Right lung (tissue), 5 donors: ENCODE data around the gene ATXN1. TPM values are rescaled to one million over a fixed set of nuclear protein-coding genes. Genes with fewer than 3 reads are reported as not detected.
"Not testable (repeated sequence)": the region's sequence is repeated elsewhere in the genome, so short reads cannot be mapped to it uniquely, and the experiment has no call there.

ENCODE experiments used
- DNase-seq, 2 donors: peaks; one replicate each; pipeline ENCODE4 v3.0.0-alpha.2; 2013
- polyA plus RNA-seq, 5 donors: library from polyadenylated mRNA; unstranded; fragments of 120-200 nt; gene quantifications; one replicate each; pipeline versions ENCODE4 v1.2.1 to v1.2.3, GENCODE V29; 2013; ENCODE audit warnings: inconsistent platforms in 1 of 5, low replicate concordance in 1 of 5; ENCODE audit not compliant: insufficient read length in 5 of 5, insufficient read depth in 1 of 5

The ATXN1 gene
- polyA plus RNA-seq, 5 donors: 17.6 to 28.3 (median 25.1) TPM

GRCh38 chr6:16648003-16648402 lies 113.3 kb downstream of the ATXN1 start:
- no peak for DNase-seq

- no peak for DNase-seq
Observed at GRCh38 chr6:16647422-16647821, 113.8 kb downstream of the ATXN1 start.

- DNase-seq: no peak
Observed at GRCh38 chr6:16644540-16645250, 116.6 kb downstream of the ATXN1 start.

- DNase-seq: no peak
Observed at GRCh38 chr6:16639684-16640480, 121.4 kb downstream of the ATXN1 start.

GRCh38 chr6:16637635-16638034 lies 123.6 kb downstream of the ATXN1 start:
- DNase-seq: no peak

- no peak for DNase-seq
Observed at GRCh38 chr6:16635810-16636602, 125.3 kb downstream of the ATXN1 start.

GRCh38 chr6:16635291-16635809 lies 125.9 kb downstream of the ATXN1 start:
- DNase-seq: peak in 1 of 2 donors; percentile 11

GRCh38 chr6:16634855-16635254 lies 126.4 kb downstream of the ATXN1 start:
- DNase-seq: no peak

- no peak for DNase-seq
Observed at GRCh38 chr6:16633961-16634360, 127.3 kb downstream of the ATXN1 start.

GRCh38 chr6:16633465-16633864 lies 127.8 kb downstream of the ATXN1 start:
- no peak for DNase-seq

GRCh38 chr6:16632101-16632500 lies 129.2 kb downstream of the ATXN1 start:
- no peak for DNase-seq

GRCh38 chr6:16630026-16630643 lies 131.1 kb downstream of the ATXN1 start:
- DNase-seq: no peak

- DNase-seq: not testable (repeated sequence)
Observed at GRCh38 chr6:16628580-16628979, 132.7 kb downstream of the ATXN1 start.

GRCh38 chr6:16626650-16627049 lies 134.6 kb downstream of the ATXN1 start:
- no peak for DNase-seq

- no peak for DNase-seq
Observed at GRCh38 chr6:16625291-16626265, 135.7 kb downstream of the ATXN1 start.

- no peak for DNase-seq
Observed at GRCh38 chr6:16624636-16625290, 136.5 kb downstream of the ATXN1 start.

- DNase-seq: no peak
Observed at GRCh38 chr6:16623731-16624130, 137.5 kb downstream of the ATXN1 start.

- DNase-seq: no peak
Observed at GRCh38 chr6:16623029-16623653, 138.1 kb downstream of the ATXN1 start.

GRCh38 chr6:16622193-16622592 lies 139.1 kb downstream of the ATXN1 start:
- DNase-seq: no peak
